K562 (cell line): ENCODE measurements around the gene PLPP1. TPM values are rescaled to one million over a fixed set of nuclear protein-coding genes. Genes with fewer than 3 reads are reported as not detected.

ENCODE experiments used
- ATAC-seq: fragments of 200-7000 bp; cut with Tn5 transposase; 3 replicates; pipeline ENCODE4 v1.9.1; 2020; ENCODE audit warnings: moderate library complexity
- BruUV-seq: library from RNA; stranded (reverse); fragments of 400-500 nt; replicated peaks from 2 replicates; lab custom pipeline; 2021; lab: Mats Ljungman, UMichigan
- CTCF ChIA-PET: fragments of 300-600 bp; formaldehyde crosslinking; extraction: SDS; loops from one replicate; lab custom pipeline; 2021; ENCODE audit warnings: low intra/inter-chr PET ratio; lab: Yijun Ruan, JAX
- POLR2A ChIA-PET: fragments of 300-600, 350-650 bp; sonication (Branson Sonifier 250); formaldehyde crosslinking; extraction: SDS; loops from one replicate; lab custom pipeline; 2021; ENCODE audit warnings: antibody characterized with exemption, inconsistent platforms; lab: Yijun Ruan, JAX
- DNase-seq, 4 experiments: peaks; one replicate each; pipeline versions ENCODE4 v3.0.0 to v3.0.0-alpha.2; 2011 to 2018; ENCODE audit warnings: low spot score in 3 of 4, mixed read lengths in 3 of 4; ENCODE audit errors: extremely low read depth in 1 of 4
- FAIRE-seq: peaks from 2 replicates; lab custom pipeline; 2011; peaks lifted over from hg19 to GRCh38; lab: Jason Lieb, UNC
- H2AFZ ChIP-seq: 2 replicates; pipeline ENCODE4 v1.6.0; 2011; ENCODE audit warnings: low read depth, low read length, control low read depth, inconsistent platforms
- H3K27ac ChIP-seq: fragments of 200-600 bp; 3 replicates; pipeline ENCODE4 v1.8.0; 2011; ENCODE audit warnings: low read depth, mild to moderate bottlenecking, control low read depth, inconsistent platforms, low read length, moderate library complexity, mixed read lengths; ENCODE audit errors: extremely low read depth
- H3K27me3 ChIP-seq, 2 experiments: fragments of 300-600 bp in 1 of 2; 2 replicates in 1 of 2; 3 replicates in 1 of 2; pipeline versions ENCODE4 v1.6.0 to v1.8.0; 2011; ENCODE audit warnings: inconsistent platforms in 2 of 2, low read length in 2 of 2, mild to moderate bottlenecking in 1 of 2, mixed read lengths in 1 of 2, moderate library complexity in 1 of 2; ENCODE audit not compliant: control insufficient read depth in 2 of 2, insufficient read depth in 2 of 2
- H3K36me3 ChIP-seq: fragments of 300-600 bp; 3 replicates; pipeline ENCODE4 v1.8.0; 2011; ENCODE audit warnings: mild to moderate bottlenecking, low read length, inconsistent platforms; ENCODE audit not compliant: control insufficient read depth, insufficient read depth
- H3K4me1 ChIP-seq, 2 experiments: fragments of 200-600 bp in 1 of 2; replicated peaks in 1 of 2; 2 replicates in 1 of 2; 3 replicates in 1 of 2; pipeline versions ENCODE4 v1.5.1 to v1.8.0; 2011; ENCODE audit warnings: inconsistent platforms in 2 of 2, low read length in 2 of 2, mild to moderate bottlenecking in 1 of 2, mixed read lengths in 1 of 2, moderate library complexity in 1 of 2; ENCODE audit not compliant: control insufficient read depth in 2 of 2, insufficient read depth in 2 of 2
- H3K4me2 ChIP-seq: 2 replicates; pipeline ENCODE4 v1.6.1; 2011; ENCODE audit warnings: low read length, control low read depth, inconsistent platforms, mixed read lengths; ENCODE audit not compliant: insufficient read depth
- H3K4me3 ChIP-seq: fragments of 200-600 bp; sonication (generic), shearing (Covaris generic); 2 replicates; pipeline ENCODE4 v1.5.1; 2016; ENCODE audit warnings: control low read depth, inconsistent platforms
- H3K79me2 ChIP-seq: fragments of 200-600 bp; 3 replicates; pipeline ENCODE4 v1.8.0; 2011; ENCODE audit warnings: low read length, inconsistent platforms; ENCODE audit not compliant: control insufficient read depth, insufficient read depth
- H3K9ac ChIP-seq, 2 experiments: 2 replicates each; pipeline versions ENCODE4 v1.6.0 to v1.6.1; 2011; ENCODE audit warnings: low read depth in 2 of 2, low read length in 2 of 2, control low read depth in 1 of 2, inconsistent platforms in 1 of 2, mild to moderate bottlenecking in 1 of 2, mixed read lengths in 1 of 2; ENCODE audit not compliant: insufficient read depth in 1 of 2
- H3K9me1 ChIP-seq: one replicate; pipeline ENCODE4 v1.6.0; 2011; ENCODE audit warnings: inconsistent platforms, mild to moderate bottlenecking, low read length, moderate library complexity; ENCODE audit not compliant: control insufficient read depth, insufficient read depth
- H3K9me3 ChIP-seq: replicated peaks from 2 replicates; pipeline ENCODE4 v1.5.1; 2011; ENCODE audit warnings: low read depth, low read length, inconsistent platforms; ENCODE audit not compliant: control insufficient read depth, insufficient read depth
- H4K20me1 ChIP-seq: replicated peaks from 2 replicates; pipeline ENCODE4 v1.6.1; 2011; ENCODE audit warnings: low read length, inconsistent platforms, mixed read lengths; ENCODE audit not compliant: control insufficient read depth, insufficient read depth
- HNRNPH1 ChIP-seq: fragments of 200-400 bp; formaldehyde crosslinking; optimal IDR thresholded peaks from 2 replicates; pipeline ENCODE3; 2017; ENCODE audit warnings: low read depth, mild to moderate bottlenecking, low read length, moderate library complexity
- MAFF ChIP-seq: IDR thresholded peaks from 2 replicates; pipeline ENCODE4 v1.6.1; 2012; ENCODE audit warnings: low read length, improper control_type of control experiment
- RREB1 ChIP-seq: fragments of 250-450 bp; sonication (Bioruptor Pico); IDR thresholded peaks from 2 replicates; pipeline ENCODE4 v1.4.0; 2020
- ZBTB8A ChIP-seq: fragments of 450-650 bp; IDR thresholded peaks from 2 replicates; pipeline ENCODE4 v1.6.1; 2018; ENCODE audit warnings: mild to moderate bottlenecking, moderate library complexity; ENCODE audit not compliant: partially characterized antibody
- ZNF584 ChIP-seq: fragments of 200-800 bp; sonication (Bioruptor generic); IDR thresholded peaks from 2 replicates; pipeline ENCODE4 v1.6.1; 2016; ENCODE audit warnings: low read depth, mild to moderate bottlenecking, missing genetic modification characterization, missing compliant biosample characterization
- in situ Hi-C: fragments of 300-500 bp; cut with MboI; formaldehyde crosslinking; loops from 4 replicates; pipeline ENCODE4 v1.15.0; 2018; ENCODE audit warnings: inconsistent platforms, mixed read lengths
- intact Hi-C: fragments of 100-400 bp; cut with micrococcal nuclease; formaldehyde crosslinking; loops from 2 replicates; pipeline ENCODE4 v1.14.2; 2022
- polyA plus RNA-seq, 8 experiments: library from polyadenylated mRNA; depleted of rRNA in 4 of 8; stranded (reverse) in 5 of 8; unstranded in 3 of 8; fragments of >200 nt; fragmentation: Nextera tagmentation in 2 of 8; fragmentation: Illumina TruSeq in 1 of 8; extraction: Ambion mirVana in 2 of 8; extraction: Trizol in 1 of 8; gene quantifications; 2 replicates each; pipeline versions ENCODE4 v1.2.1 to v1.2.3, GENCODE V29; 2011 to 2014; ENCODE audit warnings: inconsistent platforms in 1 of 8, missing spikeins in 1 of 8
- total RNA-seq, 7 experiments: library from RNA; depleted of rRNA in 6 of 7; stranded (reverse); fragments of >200 nt in 6 of 7; fragmentation: Illumina TruSeq in 2 of 7; extraction: Trizol in 2 of 7; gene quantifications; 2 replicates each; pipeline versions ENCODE4 v1.2.1 to v1.2.3, GENCODE V29; 2011 to 2021; ENCODE audit warnings: low replicate concordance in 1 of 7
- TF ChIP-seq, protein P1 (sequence below): fragments of 200-400 bp; formaldehyde crosslinking; IDR thresholded peaks from 2 replicates; pipeline ENCODE4 v1.6.1; 2017; ENCODE audit warnings: mild to moderate bottlenecking, low read depth, low read length, moderate library complexity

The PLPP1 gene
- total and polyA plus RNA-seq, 9 of the 15 experiments (the other 6 are each of a cell fraction or from before 2014, with no cell fraction given): 0.04 to 0.24 (median 0.04) TPM; not detected in 6

- Histone ChIP-seq H3K9me1 (no peaks in the 10 kb centered on the region), H3K9ac (no peak overlapping the region), H3K27ac (no peak overlapping the region), H3K4me2 (no peak overlapping the region), H3K27me3 (no peaks in the 10 kb centered on the region), H4K20me1 (no peaks in the 10 kb centered on the region), H3K9me3 (no peaks in the 10 kb centered on the region; the same call in 1 of the 2 replicates), H3K79me2 (no peaks in the 10 kb centered on the region), H3K36me3 (peaks cover 87% of the 10 kb centered on the region), H2AFZ (no peak overlapping the region), H3K4me3 (no peak overlapping the region), H3K4me1 (no peaks in the 10 kb centered on the region)
- FAIRE-seq: no peak
- in situ Hi-C loops (no loop called here), intact Hi-C loops (no loop called here)
- ChIA-PET CTCF (no interaction called here), POLR2A (no interaction called here)
- TF ChIP-seq, protein P1, sequence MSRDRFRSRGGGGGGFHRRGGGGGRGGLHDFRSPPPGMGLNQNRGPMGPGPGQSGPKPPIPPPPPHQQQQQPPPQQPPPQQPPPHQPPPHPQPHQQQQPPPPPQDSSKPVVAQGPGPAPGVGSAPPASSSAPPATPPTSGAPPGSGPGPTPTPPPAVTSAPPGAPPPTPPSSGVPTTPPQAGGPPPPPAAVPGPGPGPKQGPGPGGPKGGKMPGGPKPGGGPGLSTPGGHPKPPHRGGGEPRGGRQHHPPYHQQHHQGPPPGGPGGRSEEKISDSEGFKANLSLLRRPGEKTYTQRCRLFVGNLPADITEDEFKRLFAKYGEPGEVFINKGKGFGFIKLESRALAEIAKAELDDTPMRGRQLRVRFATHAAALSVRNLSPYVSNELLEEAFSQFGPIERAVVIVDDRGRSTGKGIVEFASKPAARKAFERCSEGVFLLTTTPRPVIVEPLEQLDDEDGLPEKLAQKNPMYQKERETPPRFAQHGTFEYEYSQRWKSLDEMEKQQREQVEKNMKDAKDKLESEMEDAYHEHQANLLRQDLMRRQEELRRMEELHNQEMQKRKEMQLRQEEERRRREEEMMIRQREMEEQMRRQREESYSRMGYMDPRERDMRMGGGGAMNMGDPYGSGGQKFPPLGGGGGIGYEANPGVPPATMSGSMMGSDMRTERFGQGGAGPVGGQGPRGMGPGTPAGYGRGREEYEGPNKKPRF: no peak
- TF ChIP-seq HNRNPH1: no peak
- TF ChIP-seq ZBTB8A: no peak
- TF ChIP-seq MAFF: no peak
- TF ChIP-seq ZNF584 (CRISPR knock-in tag): no peak
- no peak for TF ChIP-seq RREB1 (CRISPR knock-in tag)
- no TSS peak for BruUV-seq
- ATAC-seq: no peak
- DNase-seq: no peak
Measured at GRCh38 chr5:55418994-55419968, 115.5 kb downstream of the PLPP1 start.
